ENCODE measurements around the gene ETV7. TPM values are rescaled to one million over a fixed set of nuclear protein-coding genes. Genes with fewer than 3 reads are reported as not detected.

The ETV7 gene
- total RNA-seq, 1 donor from 2014 or later = not detected

- no peaks in the 10 kb centered on the region for H3K9me3 ChIP-seq (ENCODE audit: control insufficient read depth in 3 of 3, low read length in 3 of 3)
- H3K4me1 ChIP-seq (ENCODE audit: control insufficient read depth in 3 of 3, insufficient read depth in 3 of 3, low read length in 3 of 3) = no peaks in the 10 kb centered on the region
- H3K36me3 ChIP-seq (ENCODE audit: control insufficient read depth in 3 of 3, insufficient read depth in 3 of 3, low read length in 3 of 3) = no peaks in the 10 kb centered on the region
- peaks cover 0 to 14% (median 9%) of the 10 kb centered on the region in 3 donors for H3K27me3 ChIP-seq (ENCODE audit: control insufficient read depth in 3 of 3, insufficient read depth in 3 of 3, low read length in 3 of 3)
- H3K4me3 ChIP-seq (ENCODE audit: low read length in 3 of 3) = no peak overlapping the region
- H3K9ac ChIP-seq (ENCODE audit: low read depth in 1 of 3, low read length in 3 of 3) = no peak overlapping the region
- no peak overlapping the region for H3K27ac ChIP-seq (ENCODE audit: low read depth, low read length)
These were observed 68.1 kb downstream of the ETV7 start for GRCh38 chr6:36319436-36319762.

- no peaks in the 10 kb centered on the region for H3K36me3 ChIP-seq (ENCODE audit: control insufficient read depth in 3 of 3, insufficient read depth in 3 of 3, low read length in 3 of 3)
- no peaks in the 10 kb centered on the region for H3K9me3 ChIP-seq (ENCODE audit: control insufficient read depth in 3 of 3, low read length in 3 of 3)
- no peak overlapping the region for H3K9ac ChIP-seq (ENCODE audit: low read depth in 1 of 3, low read length in 3 of 3)
- no peak overlapping the region for H3K27ac ChIP-seq (ENCODE audit: low read depth, low read length)
- H3K4me1 ChIP-seq (ENCODE audit: control insufficient read depth in 3 of 3, insufficient read depth in 3 of 3, low read length in 3 of 3) = no peaks in the 10 kb centered on the region
- H3K27me3 ChIP-seq (ENCODE audit: control insufficient read depth in 3 of 3, insufficient read depth in 3 of 3, low read length in 3 of 3) = peaks cover 0 to 14% (median 11%) of the 10 kb centered on the region in 3 donors
- H3K4me3 ChIP-seq (ENCODE audit: low read length in 3 of 3) = no peak overlapping the region
These were observed 68.6 kb downstream of the ETV7 start for GRCh38 chr6:36318690-36319435.

GRCh38 chr6:36317623-36318022 is 69.8 kb downstream of the ETV7 start:
- H3K4me3 ChIP-seq (ENCODE audit: low read length in 3 of 3) = no peak overlapping the region
- no peak overlapping the region for H3K9ac ChIP-seq (ENCODE audit: low read depth in 1 of 3, low read length in 3 of 3)
- H3K27ac ChIP-seq (ENCODE audit: low read depth, low read length) = no peak overlapping the region
- no peaks in the 10 kb centered on the region for H3K36me3 ChIP-seq (ENCODE audit: control insufficient read depth in 3 of 3, insufficient read depth in 3 of 3, low read length in 3 of 3)
- H3K27me3 ChIP-seq (ENCODE audit: control insufficient read depth in 3 of 3, insufficient read depth in 3 of 3, low read length in 3 of 3) = peaks cover 0 to 13% (median 11%) of the 10 kb centered on the region in 3 donors
- H3K9me3 ChIP-seq (ENCODE audit: control insufficient read depth in 3 of 3, low read length in 3 of 3) = no peaks in the 10 kb centered on the region
- no peaks in the 10 kb centered on the region for H3K4me1 ChIP-seq (ENCODE audit: control insufficient read depth in 3 of 3, insufficient read depth in 3 of 3, low read length in 3 of 3)

Other genes starting within 250 kb of the ETV7 start
- 12.5 TPM for gene BRPF3, start 190.9 kb downstream of the ETV7 start, total RNA-seq
- not detected for gene PNPLA1, start 117.6 kb downstream of the ETV7 start, total RNA-seq
- gene BNIP5, start 50.8 kb downstream of the ETV7 start, total RNA-seq = not detected
- not detected for gene PXT1, start 55.2 kb upstream of the ETV7 start, total RNA-seq
- 64.2 TPM for gene KCTD20, start 55.3 kb upstream of the ETV7 start, total RNA-seq
- gene STK38, start 159.8 kb upstream of the ETV7 start, total RNA-seq = 16.2 TPM
- 144 TPM for gene SRSF3, start 206.7 kb upstream of the ETV7 start, total RNA-seq

Measured in skeletal muscle tissue (tissue), 4 donors.